Stimulated activated CD4-positive, alpha-beta T cell treated with anti-CD3 and anti-CD28 coated beads, TNF-alpha, amount 100 ng/mL, for 1 hour (primary cell): ENCODE results near the gene CPLANE2.

Source experiments
- DNase-seq, 3 donors: peaks; one replicate each; pipeline ENCODE4 v3.0.0-alpha.2; 2020; ENCODE audit warnings: low read depth in 3 of 3, low spot score in 1 of 3

Gene CPLANE2

DNA sequence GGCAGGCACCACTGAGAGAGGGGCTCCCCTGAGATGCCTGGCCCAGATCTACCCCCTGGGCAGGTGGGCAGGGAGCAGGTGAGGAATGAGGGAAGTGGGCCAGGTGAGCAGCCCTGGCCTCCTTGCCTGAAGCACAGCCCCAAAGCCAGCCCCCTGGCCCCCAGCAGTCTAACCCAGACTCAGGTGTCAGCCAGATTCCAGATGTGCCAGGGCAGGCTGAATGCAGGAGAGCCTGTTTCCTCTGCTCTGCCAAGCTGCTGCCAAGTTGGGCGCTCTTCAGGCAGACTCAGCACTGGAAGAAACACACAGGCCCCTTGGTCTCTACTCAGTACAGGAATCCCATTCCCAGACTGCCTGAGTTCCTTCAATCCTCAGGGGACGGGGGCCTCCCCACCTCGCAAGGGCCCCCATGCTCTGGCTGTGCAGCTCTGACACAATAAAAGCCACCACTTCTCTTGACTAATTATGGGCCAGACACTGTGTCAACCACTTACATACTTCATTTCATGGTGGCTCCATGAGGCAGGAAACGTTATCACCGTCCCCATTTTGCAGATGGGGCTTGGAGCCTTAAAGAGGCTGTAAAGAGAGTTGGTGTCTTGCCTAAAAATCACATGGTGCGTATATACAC is 45.0 kb downstream of the CPLANE2 start:
- no peak for DNase-seq

DNA sequence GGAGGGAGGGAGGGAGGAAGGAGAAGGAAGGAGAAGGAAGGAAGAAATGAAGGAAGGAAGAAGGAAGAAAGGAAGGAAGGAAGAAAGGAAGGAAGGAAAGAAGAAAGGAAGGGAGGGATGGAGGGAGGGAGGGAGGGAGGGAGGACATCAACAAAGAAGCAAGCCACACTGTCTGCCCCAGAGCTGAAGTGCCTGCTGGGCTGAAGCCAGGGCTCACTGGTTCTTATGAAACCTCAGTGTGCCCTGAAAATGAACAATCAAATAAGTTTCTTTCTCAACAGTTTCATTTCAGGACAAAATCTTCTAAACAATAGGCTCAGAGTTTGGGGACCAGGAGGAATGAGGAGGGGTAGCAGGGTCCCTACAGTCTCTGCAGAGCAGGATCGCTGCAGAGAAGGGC is 45.7 kb downstream of the CPLANE2 start:
- no peak for DNase-seq

DNA sequence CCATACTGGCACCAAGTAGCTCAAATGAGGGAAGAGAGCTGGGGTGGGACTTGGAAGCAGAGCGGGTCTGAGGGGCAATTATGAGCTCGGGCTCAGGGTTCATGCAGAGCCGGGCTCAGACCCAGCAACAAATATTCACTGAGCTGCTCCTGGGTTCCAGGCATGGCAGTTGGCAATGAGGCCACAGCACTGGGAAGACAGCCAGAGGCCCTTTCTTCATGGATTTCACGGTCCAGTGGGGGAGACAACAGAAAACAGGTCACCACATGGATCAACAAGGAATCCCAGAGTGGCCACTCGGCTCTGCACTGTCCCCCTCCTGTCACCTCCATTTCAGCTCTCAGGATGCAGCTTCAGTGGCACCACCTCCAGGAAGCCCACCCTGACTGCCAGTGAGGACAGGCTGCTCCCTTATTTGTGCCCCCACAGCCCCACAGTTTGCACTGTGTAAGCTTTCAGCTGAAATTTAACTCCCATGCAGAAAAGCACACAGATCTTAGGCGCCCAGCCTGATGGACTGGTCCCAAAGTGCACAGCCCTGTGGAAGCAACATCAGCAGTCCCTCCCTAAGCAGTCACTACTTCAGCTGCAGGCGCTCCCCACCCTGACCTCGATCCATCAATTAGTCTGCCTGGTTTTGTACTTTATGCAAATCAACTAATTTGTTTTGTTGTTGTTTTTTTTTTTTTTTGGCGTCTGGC is 46.9 kb downstream of the CPLANE2 start:
- no peak for DNase-seq

DNA sequence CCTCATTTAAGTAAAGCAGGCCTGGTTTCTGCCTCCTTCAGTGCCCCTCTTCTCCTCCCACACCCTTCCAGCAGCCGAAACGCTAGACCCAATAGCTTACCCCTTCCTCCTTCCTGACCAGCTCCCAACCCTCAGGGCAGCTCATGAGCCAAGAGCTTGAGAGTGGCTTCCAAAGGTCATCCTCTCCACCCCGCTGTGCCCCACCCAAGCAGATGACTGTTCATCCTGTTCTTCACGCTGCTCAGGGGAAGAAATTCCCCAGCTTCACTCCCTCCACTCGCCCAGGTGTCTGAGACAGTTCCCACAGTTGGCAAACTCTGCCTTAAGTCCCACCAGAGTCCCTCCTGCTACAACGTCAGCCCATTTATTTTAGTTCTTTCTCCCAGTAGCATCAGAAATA is 48.0 kb downstream of the CPLANE2 start:
- DNase-seq: no peak

DNA sequence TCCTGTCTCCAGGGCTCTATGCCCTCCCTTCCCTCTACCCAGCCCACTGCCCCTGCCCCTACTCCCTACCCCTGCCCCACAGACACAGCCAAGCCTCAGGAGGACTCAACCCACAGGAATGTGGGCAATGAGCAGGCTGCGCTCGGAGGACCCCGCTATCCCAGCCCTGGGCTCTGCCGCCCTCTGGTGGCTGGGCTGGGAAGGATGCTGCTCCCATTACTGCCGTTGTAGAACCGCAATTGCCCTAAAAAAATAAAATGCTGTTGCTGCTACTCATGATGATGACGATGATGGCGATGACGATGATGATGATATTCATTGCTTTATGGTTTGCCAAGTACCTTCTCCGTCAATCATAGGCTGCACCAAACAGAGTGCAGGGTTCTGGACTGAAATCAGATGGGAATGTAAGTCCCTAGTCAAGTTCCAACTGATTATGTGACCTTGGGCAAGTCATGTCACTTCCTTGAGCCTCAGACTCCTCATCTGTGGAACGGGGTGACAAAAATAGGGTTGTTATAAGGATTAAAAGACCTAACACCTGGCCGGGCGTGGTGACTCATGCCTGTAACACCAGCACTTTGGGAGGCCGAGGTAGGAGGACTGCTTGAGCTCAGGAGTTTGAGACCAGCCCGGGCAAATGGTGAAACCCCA is 49.1 kb downstream of the CPLANE2 start:
- DNase-seq: peak in 2 of 3 donors; percentile 58 to 77

DNA sequence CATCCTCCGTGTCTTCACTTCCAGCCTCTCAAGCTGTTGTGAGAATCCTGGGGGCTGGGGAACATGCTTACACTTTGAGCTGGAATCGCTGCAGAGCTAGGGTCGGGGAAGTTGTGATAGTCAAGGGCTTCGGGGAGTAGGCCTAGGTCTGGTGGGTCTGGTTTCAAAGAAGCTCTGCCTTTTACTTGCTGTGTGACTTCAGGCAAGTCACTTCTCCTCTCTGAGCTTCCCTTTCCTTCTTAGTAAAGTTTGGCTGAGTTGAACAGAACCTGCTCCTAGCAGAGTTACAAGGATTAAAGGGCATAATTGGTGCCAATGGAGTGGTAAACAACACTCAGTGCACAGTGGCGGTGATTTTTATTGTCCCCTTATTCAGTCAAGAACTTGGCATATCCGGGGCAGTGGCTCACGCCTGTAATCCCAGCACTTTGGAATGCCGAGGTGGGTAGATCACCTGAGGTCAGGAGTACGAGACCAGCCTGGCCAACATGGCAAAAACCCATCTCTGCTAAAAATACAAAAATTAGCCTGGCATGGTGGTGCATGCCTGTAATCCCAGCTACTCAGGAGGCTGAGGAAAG is 50.2 kb downstream of the CPLANE2 start:
- no peak for DNase-seq

DNA sequence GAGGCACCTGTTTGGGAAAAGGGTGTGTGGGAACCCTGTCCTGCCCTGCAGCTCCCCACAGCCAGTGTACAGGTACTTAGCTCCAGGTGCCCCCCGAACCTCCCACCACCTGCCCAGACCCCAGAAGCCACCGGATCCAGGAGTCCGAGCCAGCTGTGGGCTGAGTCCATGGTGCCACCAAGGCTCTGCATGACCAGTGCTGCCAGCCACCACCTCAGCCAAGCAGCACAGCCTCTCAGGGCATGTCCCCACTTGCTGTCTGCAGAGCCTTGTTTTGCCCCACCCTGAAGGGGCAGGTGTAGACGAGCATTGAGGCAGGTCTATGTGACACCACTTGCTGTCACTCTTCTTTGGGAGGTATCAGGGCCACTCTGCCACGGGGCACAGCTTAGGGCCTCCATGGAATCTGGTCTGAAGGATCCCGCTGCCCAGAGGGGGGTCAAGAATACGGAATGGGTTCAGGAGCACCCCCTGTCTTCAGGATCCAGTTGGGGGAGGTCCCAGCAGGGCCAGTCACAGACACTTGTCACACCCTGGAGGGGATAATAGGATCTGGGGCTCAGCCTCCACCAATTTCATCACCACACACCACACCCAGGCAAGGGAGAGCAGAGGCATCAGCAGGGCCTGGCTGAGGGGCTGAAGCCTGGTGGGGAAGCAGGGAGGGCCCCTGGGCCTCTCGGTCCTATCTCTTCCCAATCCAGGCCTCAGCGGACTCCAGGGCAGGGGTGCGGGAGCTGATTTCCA is 52.3 kb downstream of the CPLANE2 start:
- DNase-seq: no peak

DNA sequence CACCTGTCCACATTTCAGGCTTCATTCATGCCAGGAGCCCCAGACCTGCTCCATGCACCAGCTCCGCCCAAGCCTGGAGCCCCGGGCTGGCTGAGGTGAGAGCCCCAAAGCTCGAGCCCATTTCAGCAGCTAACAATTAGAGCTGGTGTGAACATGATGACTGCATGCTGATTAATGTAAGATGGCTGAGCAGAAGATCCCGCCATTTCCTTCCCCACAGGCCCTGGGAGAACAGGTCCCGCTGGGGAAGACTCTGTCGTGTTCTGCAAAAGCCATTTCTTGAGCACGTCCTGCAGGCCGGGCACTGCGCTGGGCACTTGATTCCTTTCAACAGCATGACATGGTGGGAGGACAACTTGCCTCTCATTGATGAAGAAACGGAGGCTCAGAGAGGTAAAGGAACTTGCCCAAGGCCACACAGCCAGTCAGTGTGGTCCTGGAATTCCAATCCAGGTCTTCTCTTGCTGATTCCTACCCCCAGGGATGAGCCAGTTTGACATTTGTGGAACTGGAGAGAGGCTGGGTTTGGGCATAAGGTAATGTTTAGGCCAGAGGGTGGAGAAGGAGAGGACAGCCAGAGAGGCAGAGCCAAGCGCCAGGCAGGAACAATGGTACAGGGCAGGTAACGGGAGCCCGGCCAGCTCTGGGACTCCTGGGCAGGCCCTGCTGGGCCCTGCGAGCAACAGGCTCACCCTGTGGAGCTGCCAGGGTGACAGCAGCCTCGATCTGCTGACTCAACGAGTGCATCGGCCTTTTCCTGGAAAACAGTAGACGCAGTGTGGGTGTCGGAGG is 53.0 kb downstream of the CPLANE2 start:
- DNase-seq: no peak

DNA sequence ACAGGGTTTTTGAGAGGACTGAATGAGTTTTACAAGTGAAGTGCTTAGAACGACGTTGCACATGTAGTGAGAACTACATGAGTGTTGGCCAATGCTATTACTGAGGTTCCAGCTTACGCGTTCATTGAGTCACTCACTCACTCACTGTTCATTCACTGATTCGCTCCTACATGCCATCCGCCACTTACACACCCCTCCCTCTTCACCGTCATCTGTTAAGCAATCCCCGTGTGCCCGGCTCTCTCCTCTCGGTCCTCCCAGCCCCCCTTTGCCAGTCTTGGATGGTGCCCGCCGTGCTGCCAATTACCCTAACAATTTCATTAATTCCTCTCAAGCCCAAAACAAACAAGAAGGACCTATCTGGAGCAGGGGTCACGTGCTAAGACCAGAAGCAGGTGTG is 53.8 kb downstream of the CPLANE2 start:
- DNase-seq: no peak

DNA sequence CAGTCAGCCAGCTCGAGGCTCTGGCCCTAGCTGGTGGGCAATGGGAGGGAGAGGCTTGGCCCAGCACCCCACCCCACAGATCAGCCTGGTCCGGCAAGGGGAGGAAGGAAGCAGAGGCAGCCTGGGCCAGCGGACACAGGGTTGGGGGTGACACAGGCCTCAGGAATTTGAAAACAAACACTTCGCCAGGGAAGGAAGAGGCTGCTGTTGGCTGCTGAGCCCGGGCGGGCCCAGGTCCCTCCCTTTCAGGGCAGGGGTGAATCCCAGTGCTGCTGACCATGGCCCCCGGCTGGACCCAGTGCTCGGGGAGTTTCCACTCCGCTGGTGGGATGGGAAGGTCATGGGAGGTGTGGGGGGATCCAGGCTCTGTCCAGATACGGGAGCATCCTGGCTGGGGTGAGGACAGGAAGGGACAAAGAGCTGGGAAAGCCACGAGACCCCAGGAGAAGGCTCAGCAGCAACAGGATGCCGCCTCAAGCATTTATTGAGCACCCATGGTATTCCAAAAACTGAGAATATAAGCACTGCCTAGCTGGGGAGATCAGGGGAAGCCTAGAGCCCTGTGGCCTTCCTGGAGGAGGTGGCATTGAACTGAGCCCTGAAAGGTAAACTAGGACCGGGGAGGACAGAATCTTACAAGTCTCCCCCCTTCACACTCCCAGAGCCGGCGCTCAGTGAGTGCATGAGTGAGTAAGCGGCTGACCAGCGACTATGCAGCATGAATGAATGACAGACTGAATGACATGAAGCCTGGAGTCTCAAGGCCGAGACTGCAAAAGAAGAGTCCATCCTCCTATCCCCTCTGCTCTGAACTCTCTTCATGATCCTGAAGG is 54.9 kb downstream of the CPLANE2 start:
- no peak for DNase-seq
